HEK293 (cell line): ENCODE measurements around the gene ELL.
A peak's percentile ranks its signal among the peaks of the same experiment; 100 is the strongest.

Experiments used
- AEBP2 ChIP-seq: fragments of 450-650 bp; formaldehyde crosslinking; IDR thresholded peaks from 2 replicates; pipeline ENCODE4 v1.5.1; 2016; ENCODE audit warnings: missing biosample characterization, missing genetic modification characterization, borderline replicate concordance
- GLI2 ChIP-seq: fragments of 450-650 bp; formaldehyde crosslinking; IDR thresholded peaks from 2 replicates; pipeline ENCODE4; 2017; ENCODE audit warnings: missing biosample characterization, missing genetic modification characterization, low read depth, borderline replicate concordance
- INSM2 ChIP-seq: fragments of 450-650 bp; formaldehyde crosslinking; IDR thresholded peaks from 2 replicates; pipeline ENCODE4 v1.5.1; 2016; ENCODE audit warnings: missing biosample characterization, missing genetic modification characterization
- KLF17 ChIP-seq: fragments of 450-650 bp; formaldehyde crosslinking; IDR thresholded peaks from 2 replicates; pipeline ENCODE4 v1.5.1; 2016; ENCODE audit warnings: missing biosample characterization, missing genetic modification characterization
- SALL2 ChIP-seq: fragments of 450-650 bp; formaldehyde crosslinking; IDR thresholded peaks from 2 replicates; pipeline ENCODE4 v1.5.0; 2017; ENCODE audit warnings: missing biosample characterization, mild to moderate bottlenecking, missing genetic modification characterization, borderline replicate concordance
- SP2 ChIP-seq: fragments of 450-650 bp; formaldehyde crosslinking; IDR thresholded peaks from 2 replicates; pipeline ENCODE4 v1.5.1; 2016; ENCODE audit warnings: missing biosample characterization, missing genetic modification characterization
- ZBTB48 ChIP-seq: fragments of 450-650 bp; formaldehyde crosslinking; IDR thresholded peaks from 2 replicates; pipeline ENCODE4 v1.5.1; 2016; ENCODE audit warnings: missing biosample characterization, missing genetic modification characterization
- ZFP37 ChIP-seq: fragments of 450-650 bp; formaldehyde crosslinking; IDR thresholded peaks from 2 replicates; pipeline ENCODE4 v1.5.1; 2016; ENCODE audit warnings: missing biosample characterization, missing genetic modification characterization
- ZNF148 ChIP-seq: fragments of 450-650 bp; formaldehyde crosslinking; IDR thresholded peaks from 2 replicates; pipeline ENCODE4 v1.5.0; 2017; ENCODE audit warnings: missing biosample characterization, missing genetic modification characterization, borderline replicate concordance
- ZNF19 ChIP-seq: fragments of 450-650 bp; formaldehyde crosslinking; IDR thresholded peaks from 2 replicates; pipeline ENCODE4; 2016; ENCODE audit warnings: missing biosample characterization, missing genetic modification characterization, low read depth
- ZNF239 ChIP-seq: fragments of 450-650 bp; formaldehyde crosslinking; IDR thresholded peaks from 2 replicates; pipeline ENCODE4 v1.5.1; 2016; ENCODE audit warnings: missing biosample characterization, missing genetic modification characterization
- ZNF280C ChIP-seq: fragments of 450-650 bp; formaldehyde crosslinking; IDR thresholded peaks from 2 replicates; pipeline ENCODE4 v1.5.1; 2016; ENCODE audit warnings: missing biosample characterization, missing genetic modification characterization
- ZNF311 ChIP-seq: fragments of 450-650 bp; formaldehyde crosslinking; IDR thresholded peaks from 2 replicates; pipeline ENCODE4 v1.5.1; 2017; ENCODE audit warnings: missing biosample characterization, missing genetic modification characterization, borderline replicate concordance
- ZNF426 ChIP-seq: fragments of 450-650 bp; formaldehyde crosslinking; IDR thresholded peaks from 2 replicates; pipeline ENCODE4 v1.5.1; 2017; ENCODE audit warnings: missing biosample characterization, missing genetic modification characterization, mild to moderate bottlenecking, inconsistent platforms, moderate library complexity
- ZNF560 ChIP-seq: fragments of 450-650 bp; formaldehyde crosslinking; IDR thresholded peaks from 2 replicates; pipeline ENCODE4 v1.5.1; 2017; ENCODE audit warnings: missing biosample characterization, missing genetic modification characterization, borderline replicate concordance
- ZNF585B ChIP-seq: fragments of 450-650 bp; formaldehyde crosslinking; IDR thresholded peaks from 2 replicates; pipeline ENCODE4 v1.5.1; 2016; ENCODE audit warnings: missing biosample characterization, missing genetic modification characterization
- ZNF654 ChIP-seq: fragments of 450-650 bp; formaldehyde crosslinking; IDR thresholded peaks from 2 replicates; pipeline ENCODE4 v1.5.1; 2016; ENCODE audit warnings: low read depth, missing biosample characterization, missing genetic modification characterization
- ZNF707 ChIP-seq: fragments of 450-650 bp; formaldehyde crosslinking; IDR thresholded peaks from 2 replicates; pipeline ENCODE4 v1.5.1; 2016; ENCODE audit warnings: missing biosample characterization, missing genetic modification characterization
- TF ChIP-seq, protein P1 (sequence below): fragments of 450-650 bp; formaldehyde crosslinking; IDR thresholded peaks from 2 replicates; pipeline ENCODE4 v1.5.1; 2016; ENCODE audit warnings: missing biosample characterization, missing genetic modification characterization
- TF ChIP-seq, protein P2 (sequence below): fragments of 450-650 bp; formaldehyde crosslinking; conservative IDR thresholded peaks from 2 replicates; pipeline ENCODE4 v1.5.1; 2016; ENCODE audit warnings: low read depth, missing biosample characterization, missing genetic modification characterization

Gene ELL

DNA sequence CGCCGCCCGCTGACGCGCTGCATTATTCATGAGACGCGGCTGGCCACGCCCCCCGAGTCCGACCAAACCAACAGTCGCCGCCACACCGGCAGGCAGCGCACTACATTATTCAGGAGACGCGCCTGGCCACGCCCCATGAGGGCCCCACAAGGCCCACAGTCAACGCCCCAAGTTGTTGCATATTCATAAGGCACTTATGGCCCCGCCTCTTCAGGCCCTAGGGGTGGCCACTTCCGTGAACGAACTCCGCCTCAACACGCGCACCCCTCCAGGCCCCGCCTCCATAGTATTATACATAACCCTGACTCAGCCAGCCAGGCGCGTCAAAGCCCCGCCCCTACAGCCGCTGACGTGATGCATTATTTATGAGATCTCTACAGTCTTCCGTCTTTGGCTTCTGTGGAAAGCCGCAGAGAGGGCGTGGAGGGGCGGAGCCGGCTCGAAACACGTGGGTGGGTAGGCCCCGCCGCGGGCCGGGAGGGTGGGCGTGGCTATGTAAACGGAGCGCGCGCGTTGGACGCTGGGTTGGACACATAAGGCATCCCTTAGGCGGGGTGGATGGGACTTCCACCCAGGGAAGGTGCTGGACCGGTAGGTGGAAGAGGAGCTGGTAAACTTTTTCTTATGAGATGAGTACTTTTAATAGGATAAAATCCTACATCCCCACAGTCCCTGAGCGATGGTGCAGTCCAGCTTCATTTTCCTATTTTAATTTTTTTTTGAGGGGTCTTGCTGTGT is 423 bp upstream of the ELL start (continued):
- TF ChIP-seq ZNF148 (tag by site-specific recombination) (no peak), GLI2 (tag by site-specific recombination) (no peak), ZNF19 (tag by site-specific recombination) (no peak), ZFP37 (tag by site-specific recombination) (no peak), SALL2 (tag by site-specific recombination) (no peak), SP2 (tag by site-specific recombination) (peak; percentile 92), ZNF707 (no peak), KLF17 (tag by site-specific recombination) (peak; percentile 14; the same call in 1 of the 2 replicates), ZBTB48 (tag by site-specific recombination) (peak; percentile 75), ZNF311 (tag by site-specific recombination) (no peak), ZNF560 (no peak), ZNF654 (tag by site-specific recombination) (no peak), AEBP2 (tag by site-specific recombination) (no peak), ZNF585B (no peak), INSM2 (tag by site-specific recombination) (peak; percentile 59; the same call in 1 of the 2 replicates), ZNF426 (tag by site-specific recombination) (no peak), ZNF280C (tag by site-specific recombination) (no peak), ZNF239 (no peak)
- TF ChIP-seq, protein P1, sequence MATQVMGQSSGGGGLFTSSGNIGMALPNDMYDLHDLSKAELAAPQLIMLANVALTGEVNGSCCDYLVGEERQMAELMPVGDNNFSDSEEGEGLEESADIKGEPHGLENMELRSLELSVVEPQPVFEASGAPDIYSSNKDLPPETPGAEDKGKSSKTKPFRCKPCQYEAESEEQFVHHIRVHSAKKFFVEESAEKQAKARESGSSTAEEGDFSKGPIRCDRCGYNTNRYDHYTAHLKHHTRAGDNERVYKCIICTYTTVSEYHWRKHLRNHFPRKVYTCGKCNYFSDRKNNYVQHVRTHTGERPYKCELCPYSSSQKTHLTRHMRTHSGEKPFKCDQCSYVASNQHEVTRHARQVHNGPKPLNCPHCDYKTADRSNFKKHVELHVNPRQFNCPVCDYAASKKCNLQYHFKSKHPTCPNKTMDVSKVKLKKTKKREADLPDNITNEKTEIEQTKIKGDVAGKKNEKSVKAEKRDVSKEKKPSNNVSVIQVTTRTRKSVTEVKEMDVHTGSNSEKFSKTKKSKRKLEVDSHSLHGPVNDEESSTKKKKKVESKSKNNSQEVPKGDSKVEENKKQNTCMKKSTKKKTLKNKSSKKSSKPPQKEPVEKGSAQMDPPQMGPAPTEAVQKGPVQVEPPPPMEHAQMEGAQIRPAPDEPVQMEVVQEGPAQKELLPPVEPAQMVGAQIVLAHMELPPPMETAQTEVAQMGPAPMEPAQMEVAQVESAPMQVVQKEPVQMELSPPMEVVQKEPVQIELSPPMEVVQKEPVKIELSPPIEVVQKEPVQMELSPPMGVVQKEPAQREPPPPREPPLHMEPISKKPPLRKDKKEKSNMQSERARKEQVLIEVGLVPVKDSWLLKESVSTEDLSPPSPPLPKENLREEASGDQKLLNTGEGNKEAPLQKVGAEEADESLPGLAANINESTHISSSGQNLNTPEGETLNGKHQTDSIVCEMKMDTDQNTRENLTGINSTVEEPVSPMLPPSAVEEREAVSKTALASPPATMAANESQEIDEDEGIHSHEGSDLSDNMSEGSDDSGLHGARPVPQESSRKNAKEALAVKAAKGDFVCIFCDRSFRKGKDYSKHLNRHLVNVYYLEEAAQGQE (tag by site-specific recombination): no peak
- TF ChIP-seq, protein P2, sequence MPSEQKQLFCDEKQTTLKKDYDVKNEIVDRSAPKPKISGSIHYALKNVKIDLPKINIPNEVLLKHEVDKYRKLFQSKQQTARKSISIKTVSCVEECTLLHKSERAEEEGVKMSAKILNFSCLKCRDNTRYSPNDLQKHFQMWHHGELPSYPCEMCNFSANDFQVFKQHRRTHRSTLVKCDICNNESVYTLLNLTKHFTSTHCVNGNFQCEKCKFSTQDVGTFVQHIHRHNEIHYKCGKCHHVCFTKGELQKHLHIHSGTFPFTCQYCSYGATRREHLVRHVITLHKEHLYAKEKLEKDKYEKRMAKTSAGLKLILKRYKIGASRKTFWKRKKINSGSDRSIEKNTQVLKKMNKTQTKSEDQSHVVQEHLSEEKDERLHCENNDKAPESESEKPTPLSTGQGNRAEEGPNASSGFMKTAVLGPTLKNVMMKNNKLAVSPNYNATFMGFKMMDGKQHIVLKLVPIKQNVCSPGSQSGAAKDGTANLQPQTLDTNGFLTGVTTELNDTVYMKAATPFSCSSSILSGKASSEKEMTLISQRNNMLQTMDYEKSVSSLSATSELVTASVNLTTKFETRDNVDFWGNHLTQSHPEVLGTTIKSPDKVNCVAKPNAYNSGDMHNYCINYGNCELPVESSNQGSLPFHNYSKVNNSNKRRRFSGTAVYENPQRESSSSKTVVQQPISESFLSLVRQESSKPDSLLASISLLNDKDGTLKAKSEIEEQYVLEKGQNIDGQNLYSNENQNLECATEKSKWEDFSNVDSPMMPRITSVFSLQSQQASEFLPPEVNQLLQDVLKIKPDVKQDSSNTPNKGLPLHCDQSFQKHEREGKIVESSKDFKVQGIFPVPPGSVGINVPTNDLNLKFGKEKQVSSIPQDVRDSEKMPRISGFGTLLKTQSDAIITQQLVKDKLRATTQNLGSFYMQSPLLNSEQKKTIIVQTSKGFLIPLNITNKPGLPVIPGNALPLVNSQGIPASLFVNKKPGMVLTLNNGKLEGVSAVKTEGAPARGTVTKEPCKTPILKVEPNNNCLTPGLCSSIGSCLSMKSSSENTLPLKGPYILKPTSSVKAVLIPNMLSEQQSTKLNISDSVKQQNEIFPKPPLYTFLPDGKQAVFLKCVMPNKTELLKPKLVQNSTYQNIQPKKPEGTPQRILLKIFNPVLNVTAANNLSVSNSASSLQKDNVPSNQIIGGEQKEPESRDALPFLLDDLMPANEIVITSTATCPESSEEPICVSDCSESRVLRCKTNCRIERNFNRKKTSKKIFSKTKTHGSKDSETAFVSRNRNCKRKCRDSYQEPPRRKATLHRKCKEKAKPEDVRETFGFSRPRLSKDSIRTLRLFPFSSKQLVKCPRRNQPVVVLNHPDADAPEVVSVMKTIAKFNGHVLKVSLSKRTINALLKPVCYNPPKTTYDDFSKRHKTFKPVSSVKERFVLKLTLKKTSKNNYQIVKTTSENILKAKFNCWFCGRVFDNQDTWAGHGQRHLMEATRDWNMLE (tag by site-specific recombination): no peak
